Panc1 (cell line): ENCODE data around the gene POLE4. TPM values are rescaled to one million over a fixed set of nuclear protein-coding genes. Genes with fewer than 3 reads are reported as not detected.

Source experiments
- ATAC-seq: fragments of 200-7000 bp; cut with Tn5 transposase; 2 replicates; pipeline ENCODE4 v1.9.1; 2020; ENCODE audit warnings: mild to moderate bottlenecking, moderate library complexity
- BruUV-seq: library from RNA; stranded (reverse); fragments of 400-500 nt; replicated peaks from 2 replicates; lab custom pipeline; 2021; lab: Mats Ljungman, UMichigan
- CTCF ChIA-PET: fragments of 300-600 bp; sonication (Branson Sonifier 250); formaldehyde crosslinking; loops from one replicate; lab custom pipeline; 2022; ENCODE audit warnings: antibody characterized with exemption; lab: Charles Lee
- POLR2A ChIA-PET: fragments of 300-600 bp; sonication (Branson Sonifier 250); formaldehyde crosslinking; loops from one replicate; lab custom pipeline; 2022; ENCODE audit warnings: antibody characterized with exemption; lab: Charles Lee
- DNase-seq: peaks from one replicate; pipeline ENCODE4 v3.0.0-alpha.2; 2010; ENCODE audit warnings: low read depth, low spot score
- H3K27ac ChIP-seq: 2 replicates; pipeline ENCODE4 v1.5.1; 2011; ENCODE audit warnings: mild to moderate bottlenecking, low read length, inconsistent platforms
- H3K27me3 ChIP-seq: fragments of 200-500 bp; sonication (Bioruptor generic); 2 replicates; pipeline ENCODE4 v1.6.0; 2014; ENCODE audit warnings: low read length, inconsistent platforms; ENCODE audit not compliant: control insufficient read depth, insufficient read depth
- H3K36me3 ChIP-seq: fragments of 200-500 bp; sonication (Bioruptor generic); 2 replicates; pipeline ENCODE4 v1.5.1; 2014; ENCODE audit warnings: inconsistent platforms, mild to moderate bottlenecking, low read length, moderate library complexity; ENCODE audit not compliant: control insufficient read depth, insufficient read depth
- H3K4me1 ChIP-seq: 2 replicates; pipeline ENCODE4 v1.5.1; 2011; ENCODE audit warnings: inconsistent platforms, mild to moderate bottlenecking, low read length, moderate library complexity; ENCODE audit not compliant: control insufficient read depth, insufficient read depth
- H3K4me3 ChIP-seq, 2 experiments: 2 replicates each; pipeline ENCODE4 v1.5.1; 2011 to 2012; ENCODE audit warnings: low read depth in 2 of 2, low read length in 2 of 2, mild to moderate bottlenecking in 2 of 2, inconsistent platforms in 1 of 2, moderate library complexity in 1 of 2
- H3K9me3 ChIP-seq: fragments of 200-500 bp; sonication (Bioruptor generic); 2 replicates; pipeline ENCODE4 v1.5.1; 2014; ENCODE audit warnings: low read depth, mild to moderate bottlenecking, inconsistent platforms, low read length, moderate library complexity; ENCODE audit not compliant: control insufficient read depth, insufficient read depth
- POLR2AphosphoS5 ChIP-seq: IDR thresholded peaks from 2 replicates; pipeline ENCODE4 v1.6.1; 2012; ENCODE audit warnings: mild to moderate bottlenecking, low read depth, low read length, moderate library complexity
- SIN3A ChIP-seq: IDR thresholded peaks from 2 replicates; pipeline ENCODE4 v1.6.1; 2012; ENCODE audit warnings: low read depth, mild to moderate bottlenecking, low read length, moderate library complexity, borderline replicate concordance; ENCODE audit not compliant: insufficient read depth
- TCF7L2 ChIP-seq: IDR thresholded peaks from 2 replicates; pipeline ENCODE4 v1.6.1; 2011; ENCODE audit warnings: mild to moderate bottlenecking, low read depth, low read length, inconsistent platforms
- in situ Hi-C: cut with HindIII; loops from 2 replicates; pipeline ENCODE4 v1.10.0; 2016; ENCODE audit warnings: low sequenced_read_pairs, low pct_unique_long_range_greater_than_20kb
- intact Hi-C: fragments of 100-400 bp; cut with micrococcal nuclease; formaldehyde crosslinking; loops from one replicate; pipeline ENCODE4 v1.10.0; 2022; ENCODE audit not compliant: unreplicated experiment
- total RNA-seq: library from RNA; stranded (reverse); gene quantifications from one replicate; pipeline ENCODE4 v1.2.1, GENCODE V29; 2021; ENCODE audit not compliant: unreplicated experiment
- TF ChIP-seq, protein P1 (sequence below): fragments of 450-650 bp; IDR thresholded peaks from 2 replicates; pipeline ENCODE4 v1.5.1; 2017; ENCODE audit warnings: mild to moderate bottlenecking
- TF ChIP-seq, protein P2 (sequence below), 2 experiments: IDR thresholded peaks; 2 replicates each; pipeline ENCODE4 v1.6.1; 2011 to 2012; ENCODE audit warnings: low read depth in 2 of 2, control low read depth in 1 of 2, low read length in 1 of 2, mild to moderate bottlenecking in 1 of 2, moderate library complexity in 1 of 2; ENCODE audit not compliant: insufficient read depth in 1 of 2

The POLE4 gene
- total RNA-seq, 1 experiment from 2014 or later: 103 TPM

DNA sequence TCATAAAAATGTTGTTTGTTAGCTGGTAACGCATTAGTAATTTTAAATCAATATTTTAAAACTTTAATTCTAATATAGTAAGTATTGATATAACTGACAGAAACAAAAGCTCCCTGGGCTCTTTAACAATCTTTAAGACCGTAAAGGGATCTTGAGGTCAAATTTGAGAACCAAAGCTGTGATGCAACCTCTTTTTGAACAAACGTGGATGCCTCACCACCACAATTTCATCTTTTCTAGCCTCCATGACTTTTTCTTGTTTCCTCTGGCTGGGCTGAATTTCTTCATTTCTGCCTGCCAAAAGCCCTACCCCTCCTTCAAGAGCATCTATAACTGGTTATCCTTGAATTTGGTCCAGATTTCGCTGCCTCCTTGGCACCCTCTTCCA, 563 bp upstream of the POLE4 start:
- Histone ChIP-seq H3K4me1 (peaks cover 8% of the 10 kb centered on the region), H3K9me3 (no peaks in the 10 kb centered on the region), H3K27ac (peak overlapping the region; percentile 88), H3K36me3 (no peaks in the 10 kb centered on the region; the same call in 1 of the 2 replicates), H3K27me3 (no peaks in the 10 kb centered on the region), H3K4me3 (peak overlapping the region; percentile 59 to 67)
- ATAC-seq (no peak), DNase-seq (no peak)
- CTCF ChIA-PET: no interaction called here
- in situ Hi-C loops (no loop called here), intact Hi-C loops (no loop called here)
- POLR2A ChIA-PET: no interaction called here
- BruUV-seq: no TSS peak
- TF ChIP-seq SIN3A (no peak), POLR2AphosphoS5 (no peak), TCF7L2 (no peak)
- TF ChIP-seq, protein P1, sequence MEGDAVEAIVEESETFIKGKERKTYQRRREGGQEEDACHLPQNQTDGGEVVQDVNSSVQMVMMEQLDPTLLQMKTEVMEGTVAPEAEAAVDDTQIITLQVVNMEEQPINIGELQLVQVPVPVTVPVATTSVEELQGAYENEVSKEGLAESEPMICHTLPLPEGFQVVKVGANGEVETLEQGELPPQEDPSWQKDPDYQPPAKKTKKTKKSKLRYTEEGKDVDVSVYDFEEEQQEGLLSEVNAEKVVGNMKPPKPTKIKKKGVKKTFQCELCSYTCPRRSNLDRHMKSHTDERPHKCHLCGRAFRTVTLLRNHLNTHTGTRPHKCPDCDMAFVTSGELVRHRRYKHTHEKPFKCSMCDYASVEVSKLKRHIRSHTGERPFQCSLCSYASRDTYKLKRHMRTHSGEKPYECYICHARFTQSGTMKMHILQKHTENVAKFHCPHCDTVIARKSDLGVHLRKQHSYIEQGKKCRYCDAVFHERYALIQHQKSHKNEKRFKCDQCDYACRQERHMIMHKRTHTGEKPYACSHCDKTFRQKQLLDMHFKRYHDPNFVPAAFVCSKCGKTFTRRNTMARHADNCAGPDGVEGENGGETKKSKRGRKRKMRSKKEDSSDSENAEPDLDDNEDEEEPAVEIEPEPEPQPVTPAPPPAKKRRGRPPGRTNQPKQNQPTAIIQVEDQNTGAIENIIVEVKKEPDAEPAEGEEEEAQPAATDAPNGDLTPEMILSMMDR: no peak
- TF ChIP-seq, protein P2, sequence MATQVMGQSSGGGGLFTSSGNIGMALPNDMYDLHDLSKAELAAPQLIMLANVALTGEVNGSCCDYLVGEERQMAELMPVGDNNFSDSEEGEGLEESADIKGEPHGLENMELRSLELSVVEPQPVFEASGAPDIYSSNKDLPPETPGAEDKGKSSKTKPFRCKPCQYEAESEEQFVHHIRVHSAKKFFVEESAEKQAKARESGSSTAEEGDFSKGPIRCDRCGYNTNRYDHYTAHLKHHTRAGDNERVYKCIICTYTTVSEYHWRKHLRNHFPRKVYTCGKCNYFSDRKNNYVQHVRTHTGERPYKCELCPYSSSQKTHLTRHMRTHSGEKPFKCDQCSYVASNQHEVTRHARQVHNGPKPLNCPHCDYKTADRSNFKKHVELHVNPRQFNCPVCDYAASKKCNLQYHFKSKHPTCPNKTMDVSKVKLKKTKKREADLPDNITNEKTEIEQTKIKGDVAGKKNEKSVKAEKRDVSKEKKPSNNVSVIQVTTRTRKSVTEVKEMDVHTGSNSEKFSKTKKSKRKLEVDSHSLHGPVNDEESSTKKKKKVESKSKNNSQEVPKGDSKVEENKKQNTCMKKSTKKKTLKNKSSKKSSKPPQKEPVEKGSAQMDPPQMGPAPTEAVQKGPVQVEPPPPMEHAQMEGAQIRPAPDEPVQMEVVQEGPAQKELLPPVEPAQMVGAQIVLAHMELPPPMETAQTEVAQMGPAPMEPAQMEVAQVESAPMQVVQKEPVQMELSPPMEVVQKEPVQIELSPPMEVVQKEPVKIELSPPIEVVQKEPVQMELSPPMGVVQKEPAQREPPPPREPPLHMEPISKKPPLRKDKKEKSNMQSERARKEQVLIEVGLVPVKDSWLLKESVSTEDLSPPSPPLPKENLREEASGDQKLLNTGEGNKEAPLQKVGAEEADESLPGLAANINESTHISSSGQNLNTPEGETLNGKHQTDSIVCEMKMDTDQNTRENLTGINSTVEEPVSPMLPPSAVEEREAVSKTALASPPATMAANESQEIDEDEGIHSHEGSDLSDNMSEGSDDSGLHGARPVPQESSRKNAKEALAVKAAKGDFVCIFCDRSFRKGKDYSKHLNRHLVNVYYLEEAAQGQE (IDR thresholded peaks at IDR 0.05; ENCODE audit: insufficient read depth in 1 of 2, low read depth in 2 of 2, low read length in 1 of 2): no peak

DNA sequence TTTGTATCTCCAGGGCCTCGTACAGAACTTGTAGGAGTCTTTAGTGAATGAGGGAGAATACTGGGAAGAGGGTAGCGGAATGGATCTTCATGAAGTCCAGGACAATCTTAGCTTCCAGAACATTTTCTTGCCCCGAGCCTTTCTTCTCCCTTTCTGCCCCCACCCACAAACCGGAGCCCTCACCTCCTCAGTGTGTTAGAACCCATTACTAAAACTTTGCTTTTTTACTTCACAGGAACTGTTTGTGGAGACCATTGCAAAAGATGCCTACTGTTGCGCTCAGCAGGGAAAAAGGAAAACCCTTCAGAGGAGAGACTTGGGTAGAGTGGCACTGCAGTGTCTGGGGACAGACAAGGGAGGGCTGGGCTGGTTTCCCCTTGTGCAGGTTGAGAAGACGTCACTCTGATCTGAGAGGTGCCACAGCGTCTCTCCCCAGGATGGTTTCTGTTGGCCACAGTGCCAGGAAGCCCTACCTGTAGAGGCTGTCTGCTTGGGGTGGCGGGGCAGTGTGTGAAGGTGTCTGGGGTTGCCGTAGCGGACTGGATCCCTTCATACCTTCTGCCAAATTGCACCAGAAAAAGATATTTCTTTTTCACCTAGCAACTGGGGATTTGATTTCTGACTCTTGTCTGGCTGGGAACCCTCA, 786 bp downstream of the POLE4 start:
- CTCF ChIA-PET: no interaction called here
- no peak for ATAC-seq
- in situ Hi-C loops (no loop called here), intact Hi-C loops (no loop called here)
- Histone ChIP-seq H3K9me3 (no peaks in the 10 kb centered on the region), H3K27me3 (no peaks in the 10 kb centered on the region), H3K4me1 (peaks cover 8% of the 10 kb centered on the region), H3K4me3 (peak overlapping the region; percentile 59 to 67), H3K27ac (peak overlapping the region; percentile 79), H3K36me3 (no peaks in the 10 kb centered on the region; the same call in 1 of the 2 replicates)
- no peak for DNase-seq
- no TSS peak for BruUV-seq
- TF ChIP-seq POLR2AphosphoS5: no peak
- TF ChIP-seq SIN3A: no peak
- TF ChIP-seq, protein P2 (IDR thresholded peaks at IDR 0.05; ENCODE audit: insufficient read depth in 1 of 2, low read depth in 2 of 2, low read length in 1 of 2): no peak
- TF ChIP-seq, protein P1: no peak
- no peak for TF ChIP-seq TCF7L2
- POLR2A ChIA-PET: no interaction called here
